ENCODE results near the gene DNAJC3. TPM values are rescaled to one million over a fixed set of nuclear protein-coding genes. Genes with fewer than 3 reads are reported as not detected.
"Not testable (repeated sequence)": the region's sequence is repeated elsewhere in the genome, so short reads cannot be mapped to it uniquely, and the experiment has no call there.

Gene DNAJC3
- total RNA-seq, 1 donor from 2014 or later = 32.6 TPM

DNA sequence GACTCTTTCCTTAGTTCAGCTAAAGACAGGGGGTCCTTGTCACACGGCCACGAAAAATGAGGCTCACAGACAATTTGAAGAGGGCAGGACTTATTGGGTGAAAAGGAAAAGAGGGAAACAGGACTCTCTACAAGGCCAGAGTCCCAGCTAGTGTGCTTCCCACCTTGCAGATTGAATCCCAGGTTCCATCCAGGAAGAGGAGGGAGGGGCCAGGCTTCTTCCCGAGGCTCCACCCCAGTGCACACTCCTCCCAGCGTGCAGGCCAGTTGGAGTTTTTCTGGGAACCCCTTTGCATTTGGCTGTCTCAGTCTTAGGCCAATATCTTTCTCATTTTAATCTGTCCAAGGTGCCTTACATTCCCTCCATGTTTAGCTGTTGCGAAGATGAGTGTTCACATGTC, 106.8 kb downstream of the DNAJC3 start:
- DNase-seq = no peak

DNA sequence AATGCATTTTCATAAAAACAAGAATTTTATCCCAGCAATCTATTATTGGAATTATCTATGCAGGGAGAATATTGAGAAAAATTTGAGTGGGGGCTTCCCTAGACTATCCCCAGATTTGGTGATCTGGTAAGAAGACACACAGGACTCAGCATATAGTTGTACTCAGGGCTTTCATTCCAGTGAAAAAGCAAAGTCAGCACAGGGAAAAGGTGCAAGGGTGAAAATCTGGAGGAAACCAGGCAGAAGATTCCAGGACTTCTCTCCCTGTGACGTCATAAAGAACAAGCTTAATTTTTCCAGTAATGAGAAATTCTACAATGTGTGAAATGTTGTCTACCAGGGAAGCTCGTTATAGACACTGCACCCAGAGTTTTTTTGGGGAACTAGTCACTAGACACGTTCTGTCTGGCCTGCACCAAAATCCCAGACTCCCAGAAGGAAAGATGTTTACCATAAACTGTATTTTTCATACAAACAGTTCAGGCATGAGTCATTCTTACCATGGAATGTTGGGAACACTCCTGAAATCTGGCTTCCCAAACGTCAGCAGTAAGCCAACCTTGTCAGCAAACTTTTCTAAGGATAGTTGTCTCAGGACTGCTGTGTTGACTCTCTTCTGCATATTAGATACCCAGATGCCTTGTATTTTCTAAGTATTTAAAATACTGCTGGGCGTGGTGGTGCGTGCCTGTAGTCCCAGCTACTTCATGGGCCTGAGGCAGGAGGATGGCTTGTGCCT, 107.4 kb downstream of the DNAJC3 start:
- DNase-seq = no peak

DNA sequence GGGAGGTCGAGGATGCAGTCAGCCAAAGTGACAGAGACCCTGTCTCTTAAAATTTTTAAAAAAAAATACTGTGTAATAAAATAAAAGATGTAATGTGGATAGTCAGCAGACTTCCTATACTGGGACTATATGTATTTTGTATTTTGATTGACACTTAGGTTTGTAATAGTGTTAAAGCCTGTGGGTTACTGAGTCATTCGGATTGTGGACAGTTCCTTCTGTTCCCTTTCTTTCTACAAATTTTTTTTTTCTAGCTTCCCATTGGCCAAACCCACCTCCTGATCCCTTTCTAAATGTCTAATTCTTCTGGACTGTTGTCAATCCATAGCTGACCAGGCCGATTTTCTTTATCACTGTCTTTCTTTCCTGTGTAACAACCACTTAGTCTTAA, 108.0 kb downstream of the DNAJC3 start:
- no peak for DNase-seq

DNA sequence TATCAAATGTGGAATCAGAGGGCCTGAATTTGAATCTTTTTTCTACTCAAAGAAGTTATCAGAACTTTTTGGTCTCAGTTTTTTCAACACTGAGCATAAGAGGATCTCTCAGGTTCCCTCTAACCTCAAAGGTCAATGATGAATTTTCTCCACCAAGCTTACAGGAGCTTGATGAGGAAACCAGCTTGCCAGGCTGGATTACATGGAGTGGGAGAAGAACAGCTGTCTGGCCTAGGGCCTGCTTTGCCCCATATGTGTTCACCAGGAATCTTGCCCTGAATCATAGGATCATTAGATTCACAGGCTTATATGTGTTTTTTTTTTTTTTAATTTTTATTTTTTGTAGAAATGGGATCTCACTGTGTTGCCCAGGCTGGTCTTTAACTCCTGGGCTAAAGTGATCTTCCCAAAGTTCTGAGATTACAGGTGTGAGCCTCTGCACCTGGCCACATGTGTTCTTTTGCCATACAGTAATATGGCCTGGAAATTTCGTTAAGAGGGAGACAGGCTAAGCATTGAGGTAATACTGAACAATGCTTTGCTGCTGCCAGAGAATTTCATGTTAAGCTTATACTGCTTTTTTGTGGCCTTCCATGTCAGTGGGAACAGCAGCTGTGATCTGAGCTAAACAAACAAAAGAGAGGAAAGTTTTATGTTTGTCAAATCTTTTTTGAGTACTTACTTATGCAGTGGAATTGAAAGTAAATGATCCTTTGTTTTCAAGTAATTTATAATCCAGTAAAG, 110.6 kb downstream of the DNAJC3 start:
- DNase-seq = no peak

DNA sequence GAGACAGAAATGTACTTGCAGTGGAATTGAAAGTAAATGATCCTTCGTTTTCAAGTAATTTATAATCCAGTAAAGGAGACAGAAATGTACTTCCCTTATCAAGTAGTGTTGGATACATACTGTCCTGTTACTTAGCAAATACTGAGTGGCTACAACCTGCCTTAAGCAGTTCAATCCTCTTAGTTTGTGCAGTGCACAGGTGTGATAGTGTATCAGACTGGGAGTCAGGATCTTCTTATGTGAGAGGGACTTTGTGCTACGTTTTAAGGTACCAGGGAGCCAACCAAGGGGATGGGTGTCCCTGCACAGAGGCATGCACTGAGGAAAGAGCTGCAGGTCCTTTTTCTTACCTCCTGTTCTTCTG, 111.1 kb downstream of the DNAJC3 start:
- DNase-seq = no peak

DNA sequence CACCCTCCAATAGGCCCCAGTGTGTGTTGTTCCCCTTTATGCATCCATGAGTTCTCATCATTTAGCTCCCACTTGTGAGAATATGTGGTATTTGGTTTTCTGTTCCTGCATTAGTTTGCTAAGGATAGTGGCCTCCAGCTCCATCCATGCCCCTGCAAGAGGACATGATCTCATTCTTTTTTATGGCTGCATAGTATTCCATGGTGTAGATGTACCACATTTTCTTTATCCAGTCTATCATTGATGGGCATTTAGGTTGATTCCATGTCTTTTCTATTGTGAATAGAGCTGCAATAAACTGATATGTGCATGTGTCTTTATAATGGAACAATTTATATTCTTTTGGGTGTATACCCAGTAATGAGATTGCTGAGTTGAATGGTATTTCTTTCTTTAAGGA, 112.4 kb downstream of the DNAJC3 start:
- DNase-seq = not testable (repeated sequence)

DNA sequence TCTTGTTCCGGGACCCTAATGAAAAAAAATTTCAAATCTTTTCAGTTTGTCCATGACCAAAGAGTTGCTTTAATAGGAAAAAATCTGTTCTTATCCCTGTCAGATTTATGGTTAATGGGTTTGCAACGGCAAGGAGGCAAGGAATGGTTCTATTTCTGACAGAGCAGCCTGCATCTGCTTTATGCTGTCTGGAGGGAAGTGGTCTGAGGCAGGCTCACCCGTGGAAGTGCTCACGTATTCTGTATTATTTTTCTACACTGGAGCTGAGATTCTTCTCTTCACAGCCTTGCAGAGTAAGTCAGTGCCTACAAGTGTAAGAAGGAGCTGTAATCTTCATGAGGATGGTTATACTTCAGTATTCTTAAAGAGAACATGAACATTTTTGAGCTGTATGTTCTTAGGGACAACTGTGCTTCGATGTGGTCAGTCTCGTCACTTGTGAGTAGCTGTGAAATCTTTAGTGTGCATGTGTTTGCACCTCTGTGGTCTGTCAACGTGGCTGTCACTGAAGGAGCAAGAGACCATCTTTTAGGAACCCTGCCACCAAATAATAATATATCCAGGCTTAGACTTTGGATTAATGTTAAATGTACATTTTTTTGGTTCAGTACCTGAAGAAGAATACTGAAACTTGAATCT, 114.3 kb downstream of the DNAJC3 start:
- no peak for DNase-seq

DNA sequence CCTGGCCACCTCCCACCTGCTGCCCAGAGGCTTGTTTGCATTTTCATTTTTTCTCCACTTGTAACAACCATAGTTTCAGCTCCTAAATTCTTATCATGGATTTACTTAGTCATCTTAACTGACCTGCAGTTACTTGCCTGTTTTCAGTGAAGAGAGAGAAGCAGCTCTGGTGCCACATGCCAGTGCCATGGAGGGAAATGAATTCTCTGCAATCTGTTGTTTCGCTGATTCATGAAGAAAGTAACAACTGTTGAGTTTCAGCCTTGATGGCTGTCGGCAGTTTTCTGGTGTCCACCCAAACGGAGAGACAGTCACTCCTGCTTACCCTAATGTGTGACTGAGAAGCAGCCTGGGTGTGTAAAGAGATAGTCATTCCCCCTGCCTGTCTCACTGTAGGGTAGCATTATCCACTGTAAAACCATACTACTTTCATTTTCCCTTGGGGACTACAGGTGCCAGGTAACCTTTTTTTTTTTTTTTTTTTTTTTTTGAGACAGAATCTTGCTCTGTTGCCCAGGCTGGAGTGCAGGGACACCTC, 116.1 kb downstream of the DNAJC3 start:
- no peak for DNase-seq

DNA sequence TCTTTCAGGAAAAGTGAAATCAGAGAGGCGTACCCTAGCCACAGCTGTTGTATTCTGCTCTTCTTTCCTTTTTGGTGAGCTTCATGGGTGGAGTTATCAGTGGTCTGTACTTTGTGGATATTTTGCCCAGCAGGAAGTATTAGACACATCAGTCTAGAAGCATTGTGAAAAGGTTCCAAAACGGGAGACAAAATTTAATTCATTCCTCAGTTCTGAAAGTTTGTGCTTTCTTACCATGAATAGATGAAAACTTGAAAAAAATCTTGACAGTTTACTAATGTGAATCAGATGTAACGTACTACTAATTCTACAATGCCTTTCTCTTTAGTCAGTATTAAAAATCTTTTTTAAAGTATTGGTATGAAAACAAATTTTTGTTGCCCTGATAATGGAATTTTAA, 116.8 kb downstream of the DNAJC3 start:
- DNase-seq = no peak

DNA sequence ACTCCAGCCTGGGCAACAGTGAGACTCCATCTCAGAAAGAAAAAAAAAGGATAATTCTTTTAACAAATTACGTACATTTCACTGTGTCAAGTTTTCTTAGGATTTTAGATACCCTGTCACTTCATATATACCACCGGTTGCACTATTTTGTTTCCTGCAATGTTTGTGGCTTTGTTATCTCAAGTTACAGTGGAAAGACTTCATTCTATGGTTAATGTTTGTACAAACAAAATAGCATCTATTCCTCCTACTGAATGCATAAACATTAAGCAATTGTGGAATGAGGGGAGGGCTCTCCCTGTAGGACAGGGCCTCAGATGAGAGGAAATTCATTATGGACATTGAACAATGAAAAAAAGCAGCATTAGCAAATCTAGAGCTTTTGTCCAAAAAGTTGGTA, 120.1 kb downstream of the DNAJC3 start:
- no peak for DNase-seq

DNA sequence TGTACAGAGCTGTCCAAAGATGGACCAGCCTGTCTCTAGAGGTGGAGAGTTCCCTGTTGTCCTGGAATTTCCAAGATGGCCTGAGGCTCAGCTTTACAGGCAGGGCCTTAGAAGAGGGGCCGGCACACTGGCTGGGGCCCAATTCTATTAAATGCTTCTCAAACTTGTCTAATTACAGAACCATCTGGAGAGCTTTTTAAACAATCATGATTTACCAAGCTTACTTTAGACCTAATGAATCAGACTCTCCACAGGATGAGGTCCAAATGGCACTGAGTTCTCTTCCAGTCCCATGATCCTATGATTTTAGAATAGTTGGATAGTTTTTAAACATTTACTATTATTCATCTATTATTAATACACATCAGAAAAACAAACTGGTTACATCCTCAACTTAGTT, 123.5 kb downstream of the DNAJC3 start:
- no peak for DNase-seq

DNA sequence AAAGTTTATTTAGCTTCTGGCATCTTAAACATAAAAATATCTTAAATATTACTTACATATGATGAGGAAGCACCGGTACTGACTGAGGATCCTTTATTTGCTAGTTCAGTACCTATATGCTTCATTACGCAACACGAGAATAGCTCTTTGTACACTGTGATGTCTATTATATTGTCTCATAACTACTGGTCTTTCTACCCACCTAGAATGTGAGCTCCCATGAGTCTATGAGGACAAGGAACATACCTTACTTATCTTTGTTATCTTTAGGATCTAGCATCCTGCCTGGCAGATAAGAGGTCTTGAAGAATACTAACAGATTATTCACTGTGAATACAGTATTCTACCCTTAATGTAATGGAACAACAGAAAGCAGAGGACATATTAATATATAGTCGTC, 124.9 kb downstream of the DNAJC3 start:
- no peak for DNase-seq

DNA sequence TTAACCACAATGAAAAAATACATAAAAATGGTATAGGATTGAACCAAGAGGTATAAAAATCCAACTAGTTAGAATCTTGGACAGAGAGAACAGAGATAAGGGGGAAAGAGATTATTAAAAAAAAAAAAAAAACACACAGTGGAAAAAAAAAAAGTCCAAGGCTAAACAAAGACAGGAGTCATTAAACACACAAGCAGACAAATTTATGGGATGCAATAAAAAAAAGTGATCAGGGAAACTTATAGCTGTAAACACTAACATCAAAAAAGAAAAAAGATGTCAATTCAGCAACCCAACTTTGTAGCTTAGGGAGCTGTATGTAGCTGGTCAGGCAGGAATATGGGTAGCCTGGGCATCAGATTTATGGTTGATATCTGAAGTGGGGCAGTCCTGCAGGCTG, 129.0 kb downstream of the DNAJC3 start:
- DNase-seq = no peak

DNA sequence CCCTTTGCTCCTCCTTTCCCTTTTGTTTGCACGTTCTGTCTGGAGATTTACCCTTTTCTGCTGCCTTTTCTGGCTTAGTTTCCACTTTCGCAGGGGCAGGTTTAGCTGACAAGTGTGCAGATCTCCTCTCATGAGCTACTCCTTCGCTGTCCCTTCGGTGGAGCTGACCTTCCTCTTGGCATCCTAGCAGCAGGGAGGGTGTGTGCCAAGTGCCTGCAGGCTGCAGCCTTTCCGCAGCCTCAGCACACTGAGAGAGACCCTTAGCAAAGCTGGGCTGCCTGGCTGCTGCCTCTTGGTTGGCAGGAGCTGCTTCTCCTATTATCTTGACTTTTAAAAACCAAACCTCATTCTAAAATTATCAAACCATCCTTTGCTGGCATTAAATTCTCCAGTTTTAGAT, 132.5 kb downstream of the DNAJC3 start:
- DNase-seq = no peak

DNA sequence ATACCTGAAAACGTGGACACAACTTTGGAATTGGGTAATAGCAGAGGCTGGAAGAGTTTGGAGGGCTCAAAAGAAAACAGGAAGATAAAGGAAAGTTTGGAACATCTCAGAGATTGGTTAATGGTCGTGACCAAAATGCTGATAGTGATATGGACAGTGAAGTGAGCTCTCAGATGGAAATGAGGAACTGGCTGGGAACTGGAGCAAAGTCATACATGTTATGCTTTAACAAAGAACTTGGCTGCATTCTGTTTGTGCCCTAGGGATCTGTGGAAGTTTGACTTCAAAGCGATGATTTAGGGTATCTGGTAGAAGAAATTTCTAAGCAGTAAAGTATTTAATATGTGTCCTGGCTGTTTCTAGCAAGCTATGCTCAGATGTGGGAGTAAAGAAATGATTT, 136.2 kb downstream of the DNAJC3 start:
- DNase-seq = no peak

DNA sequence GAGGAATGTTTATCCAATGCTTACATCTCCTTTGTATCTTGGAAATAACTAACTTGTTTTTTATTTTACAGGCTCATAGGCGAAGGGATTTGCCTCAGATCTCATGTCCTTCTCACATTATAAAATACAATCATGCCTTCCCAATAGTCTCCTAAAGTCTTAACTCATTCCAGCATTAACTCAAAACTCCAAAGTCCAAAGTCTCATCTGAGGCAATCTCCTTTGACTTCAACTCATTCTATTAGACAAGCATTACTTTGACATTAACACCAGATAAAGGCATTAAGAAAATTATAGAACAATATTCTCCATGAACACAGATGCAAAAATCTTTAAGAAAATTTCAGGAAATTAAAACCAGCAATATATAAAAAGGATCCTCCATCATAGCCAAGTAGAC, 137.6 kb downstream of the DNAJC3 start:
- DNase-seq = no peak

DNA sequence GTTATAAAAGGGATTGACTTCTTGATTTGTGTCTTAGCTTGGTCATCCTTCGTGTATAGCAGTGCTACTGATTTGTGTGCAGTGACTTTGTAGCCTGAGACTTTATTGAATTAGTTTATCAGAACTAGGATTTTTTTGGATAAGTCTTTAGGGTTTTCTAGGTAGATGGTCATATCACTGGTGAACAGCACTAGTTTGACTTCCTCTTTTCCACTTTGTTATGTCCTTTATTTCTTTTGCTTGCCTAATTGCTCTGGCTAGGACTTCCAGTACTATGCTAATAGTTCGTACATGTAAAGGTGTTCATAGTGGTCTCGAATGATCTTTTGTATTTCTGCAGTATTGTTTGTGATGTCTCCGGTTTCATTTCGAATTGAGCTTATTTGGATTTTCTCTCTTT, 145.4 kb downstream of the DNAJC3 start:
- DNase-seq = no peak

DNA sequence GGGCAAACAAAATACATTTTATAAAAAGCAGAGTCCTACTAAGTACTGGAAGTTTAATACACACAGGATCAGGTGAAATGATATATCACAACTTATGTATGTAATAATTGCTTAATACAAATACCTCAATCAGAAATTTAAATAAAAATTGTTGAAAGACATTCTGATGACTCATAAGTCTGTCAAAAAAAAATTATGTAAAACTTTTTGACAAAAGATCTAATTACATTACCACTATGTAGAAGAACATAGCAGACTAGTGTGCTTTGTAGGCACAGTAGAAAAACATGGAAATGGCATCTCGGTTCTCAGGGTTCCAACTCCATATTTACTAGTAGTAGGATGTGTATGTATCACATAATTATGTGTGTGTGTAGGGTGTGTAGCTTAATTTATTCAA, 156.2 kb downstream of the DNAJC3 start:
- no peak for DNase-seq

DNA sequence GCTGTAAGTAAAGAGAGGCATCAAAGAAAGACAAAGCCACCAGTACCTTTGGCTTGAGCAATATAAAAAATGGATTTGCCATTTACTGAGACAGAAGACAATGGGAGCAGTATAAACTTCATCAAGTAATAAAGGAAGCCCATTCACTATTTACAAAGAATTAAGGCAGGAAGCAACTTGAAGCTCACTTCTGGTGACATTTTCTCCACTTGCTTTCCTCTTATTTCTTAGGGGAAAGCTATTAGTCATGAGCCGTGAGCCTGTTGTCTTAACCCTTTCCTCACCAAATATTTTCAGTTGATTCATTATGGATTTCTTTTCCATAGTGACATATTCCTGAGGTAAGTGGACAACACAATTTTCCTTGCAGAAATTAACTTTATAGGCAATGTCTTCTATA, 156.8 kb downstream of the DNAJC3 start:
- no peak for DNase-seq

DNA sequence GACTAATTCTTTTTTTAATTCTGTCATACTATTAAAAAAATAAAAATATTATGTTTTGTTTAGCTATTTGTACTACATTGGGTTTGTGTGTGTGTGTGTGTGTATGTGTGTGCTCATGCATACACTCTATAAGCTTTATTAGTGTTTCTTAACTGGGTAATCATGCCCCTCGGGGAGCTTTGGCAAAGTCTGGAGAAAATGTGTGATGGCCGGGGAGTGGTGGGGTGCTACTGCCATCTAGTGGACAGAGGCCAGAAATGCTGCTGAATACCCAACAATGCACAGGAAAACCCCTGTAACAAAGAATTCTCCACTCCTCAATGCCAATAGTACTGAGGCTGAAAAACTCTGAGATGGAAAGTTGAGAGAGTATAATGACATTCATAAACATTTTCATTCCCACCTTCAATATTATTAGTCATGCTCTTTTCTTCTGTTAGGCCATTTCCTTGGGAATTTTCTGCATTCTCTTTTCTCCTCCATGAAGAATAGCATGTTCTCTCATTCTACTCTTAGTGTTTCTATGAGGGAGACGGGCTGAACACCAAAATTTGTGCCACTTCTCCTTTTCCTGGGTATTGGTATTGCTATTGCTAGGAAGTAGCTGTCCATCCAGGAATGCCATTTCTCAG, 157.3 kb downstream of the DNAJC3 start:
- peak; percentile 27 for DNase-seq

DNA sequence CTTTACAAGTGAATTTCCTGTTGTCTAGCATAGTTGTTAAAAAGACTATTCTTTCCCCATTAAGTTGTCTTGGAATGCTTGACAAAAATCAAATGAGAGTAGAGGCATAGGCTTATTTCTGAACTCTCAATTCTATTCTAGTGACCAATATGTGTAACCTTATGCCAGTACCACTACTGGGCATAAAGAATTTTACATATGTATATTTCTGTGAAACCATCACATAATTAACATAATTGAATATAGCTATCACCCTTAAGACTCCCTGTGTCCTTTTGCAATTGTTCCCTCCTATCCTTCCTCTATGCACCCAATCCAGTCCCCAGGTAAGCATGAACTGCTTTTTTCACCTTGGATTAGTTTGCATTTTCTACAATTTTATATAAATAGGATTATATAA, 165.0 kb downstream of the DNAJC3 start:
- DNase-seq = no peak

DNA sequence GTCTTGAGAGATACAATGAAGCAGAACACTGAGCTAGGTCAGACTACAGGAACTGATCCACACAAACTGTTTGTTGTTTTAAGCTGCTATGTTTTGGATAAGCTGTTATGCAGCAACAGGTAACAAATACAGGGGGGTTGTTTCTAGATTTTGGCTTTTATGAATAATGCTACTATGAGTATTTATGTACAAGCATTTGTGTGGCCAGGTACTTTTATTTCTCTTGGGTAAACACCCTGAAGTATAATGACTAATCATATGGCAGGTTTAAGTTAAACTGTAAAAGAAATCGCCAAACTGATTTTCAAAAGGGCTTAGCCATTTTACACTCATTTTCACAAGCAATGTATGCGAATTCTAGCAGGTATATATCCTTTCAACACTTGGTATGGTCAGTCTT, 166.0 kb downstream of the DNAJC3 start:
- no peak for DNase-seq

Data from occipital lobe (tissue), 2 donors.